HEK293T (cell line): ENCODE results near the gene ARHGAP42.
"Not testable (repeated sequence)": the region's sequence is repeated elsewhere in the genome, so short reads cannot be mapped to it uniquely, and the experiment has no call there.

Source experiments
- ARNT ChIP-seq: fragments of 450-650 bp; IDR thresholded peaks from 2 replicates; pipeline ENCODE4 v1.6.1; 2017; ENCODE audit warnings: mild to moderate bottlenecking
- BHLHE40 ChIP-seq: fragments of 450-650 bp; IDR thresholded peaks from 2 replicates; pipeline ENCODE4 v1.6.1; 2016; ENCODE audit warnings: mild to moderate bottlenecking, moderate library complexity, borderline replicate concordance
- CTBP1 ChIP-seq: fragments of 450-650 bp; IDR thresholded peaks from 2 replicates; pipeline ENCODE4 v1.6.1; 2016; ENCODE audit warnings: borderline replicate concordance
- FOXA1 ChIP-seq: fragments of 450-650 bp; IDR thresholded peaks from 2 replicates; pipeline ENCODE4 v1.6.1; 2016; ENCODE audit warnings: mild to moderate bottlenecking
- FOXK2 ChIP-seq: fragments of 450-650 bp; IDR thresholded peaks from 2 replicates; pipeline ENCODE4 v1.6.1; 2016; ENCODE audit warnings: mild to moderate bottlenecking
- FOXM1 ChIP-seq: fragments of 450-650 bp; IDR thresholded peaks from 2 replicates; pipeline ENCODE4 v1.6.1; 2017; ENCODE audit warnings: mild to moderate bottlenecking, borderline replicate concordance
- HDGF ChIP-seq: fragments of 450-650 bp; IDR thresholded peaks from 2 replicates; pipeline ENCODE4 v1.6.1; 2017; ENCODE audit warnings: antibody characterized with exemption, borderline replicate concordance
- LEF1 ChIP-seq: fragments of 450-650 bp; IDR thresholded peaks from 2 replicates; pipeline ENCODE4 v1.6.1; 2017; ENCODE audit warnings: mild to moderate bottlenecking, borderline replicate concordance
- SP1 ChIP-seq: fragments of 450-650 bp; IDR thresholded peaks from 2 replicates; pipeline ENCODE4 v1.6.1; 2017
- SUZ12 ChIP-seq: fragments of 450-650 bp; IDR thresholded peaks from 2 replicates; pipeline ENCODE4 v1.6.1; 2016; ENCODE audit warnings: mild to moderate bottlenecking
- TARDBP ChIP-seq: fragments of 450-650 bp; IDR thresholded peaks from 2 replicates; pipeline ENCODE4 v1.6.1; 2016
- ZNF384 ChIP-seq: fragments of 450-650 bp; IDR thresholded peaks from 2 replicates; pipeline ENCODE4 v1.6.1; 2016
- TF ChIP-seq, protein P1 (sequence below): fragments of 450-650 bp; IDR thresholded peaks from 2 replicates; pipeline ENCODE4 v1.6.1; 2016

DNA sequence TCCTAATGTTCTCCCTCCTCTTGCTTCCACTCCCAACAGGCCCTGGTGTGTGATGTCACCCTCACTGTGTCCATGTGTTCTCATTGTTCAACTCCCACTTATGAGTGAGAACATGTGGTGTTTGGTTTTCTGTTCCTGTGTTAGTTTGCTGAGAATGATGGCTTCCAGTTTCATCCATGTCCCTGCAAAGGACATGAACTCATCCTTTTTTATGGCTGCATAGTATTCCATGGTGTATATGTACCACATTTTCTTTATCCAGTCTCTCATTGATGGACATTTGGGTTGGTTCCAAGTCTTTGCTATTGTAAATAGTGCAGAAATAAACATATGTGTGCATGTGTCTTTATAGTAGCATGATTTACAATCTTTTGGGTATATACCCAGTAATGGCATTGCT is 326.6 kb downstream of the ARHGAP42 start:
- not testable (repeated sequence) for TF ChIP-seq SUZ12, ZNF384, SP1, BHLHE40, FOXA1, CTBP1, FOXM1, LEF1, HDGF, TARDBP, ARNT, FOXK2
- TF ChIP-seq, protein P1, sequence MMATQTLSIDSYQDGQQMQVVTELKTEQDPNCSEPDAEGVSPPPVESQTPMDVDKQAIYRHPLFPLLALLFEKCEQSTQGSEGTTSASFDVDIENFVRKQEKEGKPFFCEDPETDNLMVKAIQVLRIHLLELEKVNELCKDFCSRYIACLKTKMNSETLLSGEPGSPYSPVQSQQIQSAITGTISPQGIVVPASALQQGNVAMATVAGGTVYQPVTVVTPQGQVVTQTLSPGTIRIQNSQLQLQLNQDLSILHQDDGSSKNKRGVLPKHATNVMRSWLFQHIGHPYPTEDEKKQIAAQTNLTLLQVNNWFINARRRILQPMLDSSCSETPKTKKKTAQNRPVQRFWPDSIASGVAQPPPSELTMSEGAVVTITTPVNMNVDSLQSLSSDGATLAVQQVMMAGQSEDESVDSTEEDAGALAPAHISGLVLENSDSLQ: not testable (repeated sequence)
